IMR-90 (cell line): Measurements from ENCODE around the gene EZR. TPM values are rescaled to one million over a fixed set of nuclear protein-coding genes. Genes with fewer than 3 reads are reported as not detected.

Experiments
- ATAC-seq: fragments of 200-7000 bp; cut with Tn5 transposase; 2 replicates; pipeline ENCODE4 v1.9.1; 2020; ENCODE audit warnings: low read depth, mild to moderate bottlenecking, moderate library complexity
- BruUV-seq: library from RNA; stranded (reverse); fragments of 400-500 nt; replicated peaks from 2 replicates; lab custom pipeline; 2021; lab: Mats Ljungman, UMichigan
- CTCF ChIA-PET: fragments of 300-600 bp; formaldehyde crosslinking; extraction: SDS; loops from one replicate; lab custom pipeline; 2021; ENCODE audit warnings: antibody characterized with exemption; lab: Yijun Ruan, JAX
- POLR2A ChIA-PET: fragments of 300-600 bp; sonication (Branson Sonifier 250); formaldehyde crosslinking; loops from one replicate; lab custom pipeline; 2022; ENCODE audit warnings: antibody characterized with exemption; ENCODE audit not compliant: unreplicated experiment; lab: Charles Lee
- DNase-seq: peaks from one replicate; pipeline ENCODE4 v3.0.0; 2013
- H2AFZ ChIP-seq: replicated peaks from 2 replicates; pipeline ENCODE3; 2013; ENCODE audit warnings: low read length, mild to moderate bottlenecking; ENCODE audit not compliant: poor library complexity
- H2AK5ac ChIP-seq: 2 replicates; pipeline ENCODE4 v1.6.1; 2013; ENCODE audit warnings: low read depth, low read length, inconsistent platforms
- H2AK9ac ChIP-seq: replicated peaks from 2 replicates; pipeline ENCODE3; 2013; ENCODE audit warnings: mild to moderate bottlenecking, low read depth, low read length, moderate library complexity; ENCODE audit not compliant: poor library complexity
- H2BK120ac ChIP-seq: 2 replicates; pipeline ENCODE4 v1.6.1; 2013; ENCODE audit warnings: low read depth, low read length, inconsistent platforms
- H2BK15ac ChIP-seq: 3 replicates; pipeline ENCODE4 v1.6.1; 2013; ENCODE audit warnings: low read depth, low read length, inconsistent platforms
- H2BK20ac ChIP-seq: 2 replicates; pipeline ENCODE4 v1.6.1; 2013; ENCODE audit warnings: low read depth, mild to moderate bottlenecking, inconsistent platforms, low read length, moderate library complexity
- H2BK5ac ChIP-seq: 2 replicates; pipeline ENCODE4 v1.6.1; 2013; ENCODE audit warnings: mild to moderate bottlenecking, low read depth, low read length, inconsistent platforms; ENCODE audit not compliant: poor library complexity, severe bottlenecking
- H3K14ac ChIP-seq: replicated peaks from 2 replicates; pipeline ENCODE4 v1.6.1; 2013; ENCODE audit warnings: low read depth, low read length, inconsistent platforms
- H3K18ac ChIP-seq: 2 replicates; pipeline ENCODE4 v1.6.1; 2013; ENCODE audit warnings: low read depth, low read length, control low read depth
- H3K23ac ChIP-seq: 2 replicates; pipeline ENCODE4 v1.6.1; 2013; ENCODE audit warnings: low read depth, low read length, inconsistent platforms
- H3K27ac ChIP-seq: 2 replicates; pipeline ENCODE4 v1.5.1; 2013; ENCODE audit warnings: mild to moderate bottlenecking, control low read depth, low read length; ENCODE audit not compliant: insufficient read depth
- H3K27me3 ChIP-seq: 2 replicates; pipeline ENCODE4 v1.6.1; 2013; ENCODE audit warnings: low read length; ENCODE audit not compliant: control insufficient read depth, insufficient read depth
- H3K36me3 ChIP-seq: 2 replicates; pipeline ENCODE4 v1.6.1; 2013; ENCODE audit warnings: low read length, mixed read lengths; ENCODE audit not compliant: control insufficient read depth, insufficient read depth
- H3K4ac ChIP-seq: 2 replicates; pipeline ENCODE4 v1.6.1; 2013; ENCODE audit warnings: low read depth, low read length, inconsistent platforms
- H3K4me1 ChIP-seq: 2 replicates; pipeline ENCODE4 v1.6.1; 2013; ENCODE audit warnings: low read length, mixed read lengths; ENCODE audit not compliant: control insufficient read depth, insufficient read depth
- H3K4me2 ChIP-seq: 2 replicates; pipeline ENCODE4 v1.6.1; 2013; ENCODE audit warnings: low read depth, mild to moderate bottlenecking, control low read depth, low read length, moderate library complexity
- H3K4me3 ChIP-seq: 2 replicates; pipeline ENCODE4 v1.5.1; 2013; ENCODE audit warnings: low read depth, mild to moderate bottlenecking, control low read depth, low read length, moderate library complexity; ENCODE audit not compliant: insufficient read depth
- H3K56ac ChIP-seq: 2 replicates; pipeline ENCODE4 v1.6.1; 2013; ENCODE audit warnings: low read length, inconsistent platforms; ENCODE audit not compliant: insufficient read depth; ENCODE audit errors: extremely low read depth
- H3K79me1 ChIP-seq, 2 experiments: 2 replicates each; pipeline ENCODE4 v1.6.1; 2013; ENCODE audit warnings: low read length in 2 of 2, inconsistent platforms in 1 of 2, low read depth in 1 of 2
- H3K9ac ChIP-seq: 2 replicates; pipeline ENCODE4 v1.6.1; 2013; ENCODE audit warnings: low read depth, low read length, control low read depth
- H3K9me1 ChIP-seq: 2 replicates; pipeline ENCODE4 v1.6.1; 2013; ENCODE audit warnings: low read length, inconsistent platforms; ENCODE audit not compliant: insufficient read depth
- H3K9me3 ChIP-seq: 2 replicates; pipeline ENCODE4 v1.6.1; 2013; ENCODE audit warnings: low read length; ENCODE audit not compliant: control insufficient read depth, insufficient read depth
- H4K20me1 ChIP-seq: 2 replicates; pipeline ENCODE4 v1.6.1; 2013; ENCODE audit warnings: low read length, inconsistent platforms; ENCODE audit not compliant: insufficient read depth
- H4K5ac ChIP-seq: 2 replicates; pipeline ENCODE4 v1.6.1; 2013; ENCODE audit warnings: mild to moderate bottlenecking, low read depth, low read length, control low read depth
- H4K8ac ChIP-seq, 2 experiments: 2 replicates each; pipeline ENCODE4 v1.6.1; 2013; ENCODE audit warnings: low read depth in 2 of 2, low read length in 2 of 2, control low read depth in 1 of 2, inconsistent platforms in 1 of 2
- H4K91ac ChIP-seq: 2 replicates; pipeline ENCODE4 v1.6.1; 2013; ENCODE audit warnings: low read depth, low read length, inconsistent platforms; ENCODE audit not compliant: insufficient read depth
- ELK1 ChIP-seq: fragments of 150-350 bp; IDR thresholded peaks from 2 replicates; pipeline ENCODE4 v1.6.1; 2016; ENCODE audit warnings: low read depth, mild to moderate bottlenecking, low read length, moderate library complexity, borderline replicate concordance
- WGBS, 2 experiments: methylation state at CpG; one replicate each; pipeline versions ENCODE4 v1.1.5 to v1.1.7; 2013; ENCODE audit warnings: missing lambda C conversion rate in 2 of 2; ENCODE audit not compliant: insufficient read length in 1 of 2; ENCODE audit errors: extremely low coverage in 2 of 2; 5-methylcytosine and 5-hydroxymethylcytosine counted together
- dilution Hi-C: fragments of 300-500 bp; cut with HindIII; formaldehyde crosslinking; loops from one replicate; pipeline ENCODE4 v1.14.3; 2018; ENCODE audit warnings: low sequenced_read_pairs; ENCODE audit not compliant: unreplicated experiment
- in situ Hi-C: fragments of 300-500 bp; cut with MboI; formaldehyde crosslinking; loops from 3 replicates; pipeline ENCODE4 v1.14.3; 2019; ENCODE audit warnings: low sequenced_read_pairs, inconsistent platforms, mixed read lengths
- intact Hi-C: fragments of 100-400 bp; cut with micrococcal nuclease; formaldehyde crosslinking; loops from 2 replicates; pipeline ENCODE4 v1.10.0; 2022
- polyA plus RNA-seq, 3 experiments: library from polyadenylated mRNA; depleted of rRNA; stranded (reverse); fragments of >200 nt; gene quantifications; 2 replicates each; pipeline ENCODE4 v1.2.3, GENCODE V29; 2012; ENCODE audit warnings: low replicate concordance in 1 of 3
- total RNA-seq: library from RNA; depleted of rRNA; stranded (reverse); fragments of >200 nt; gene quantifications from 2 replicates; pipeline ENCODE4 v1.2.3, GENCODE V29; 2012

EZR gene
- total and polyA plus RNA-seq, 2 of the 4 experiments (the other 2 are of a cell fraction) = 83.8 to 145 TPM

GRCh38 chr6:158778005-158778527 is 41.1 kb downstream of the EZR start:
- H3K23ac ChIP-seq = no peak overlapping the region
- DNase-seq = no peak
- no peaks in the 10 kb centered on the region for H3K27me3 ChIP-seq
- H3K18ac ChIP-seq = no peak overlapping the region
- H3K9ac ChIP-seq = no peak overlapping the region
- no peak overlapping the region for H2BK15ac ChIP-seq
- H3K4ac ChIP-seq = no peak overlapping the region
- H3K36me3 ChIP-seq = peaks cover 41% of the 10 kb centered on the region
- dilution Hi-C loops (no loop called here), intact Hi-C loops (no loop called here), in situ Hi-C loops (no loop called here)
- H3K56ac ChIP-seq = no peak overlapping the region
- no peak overlapping the region for H3K14ac ChIP-seq
- no peak overlapping the region for H3K4me2 ChIP-seq
- H2BK5ac ChIP-seq = no peak overlapping the region
- no peak overlapping the region for H4K8ac ChIP-seq
- H3K4me1 ChIP-seq = no peaks in the 10 kb centered on the region
- CTCF ChIA-PET = no interaction called here
- H2AFZ ChIP-seq = no peak overlapping the region
- peaks cover 25 to 27% of the 10 kb centered on the region in 2 experiments for H3K79me1 ChIP-seq
- TF ChIP-seq ELK1 = no peak
- no peak overlapping the region for H2AK9ac ChIP-seq
- H3K9me1 ChIP-seq = peaks cover 5% of the 10 kb centered on the region; the same call in 1 of the 2 replicates
- no peak overlapping the region for H2BK120ac ChIP-seq
- H3K4me3 ChIP-seq = no peak overlapping the region
- H2BK20ac ChIP-seq = no peak overlapping the region
- no peak overlapping the region for H2AK5ac ChIP-seq
- no peaks in the 10 kb centered on the region for H4K20me1 ChIP-seq
- no peaks in the 10 kb centered on the region for H3K9me3 ChIP-seq
- no peak for ATAC-seq
- H3K27ac ChIP-seq = no peak overlapping the region
- 97% methylated on average over 5 of the region's 6 CpGs; no CpG with 5 or more reads in 1 of the 2 experiments for WGBS, 2 experiments
- no TSS peak for BruUV-seq
- no peak overlapping the region for H4K5ac ChIP-seq
- H4K91ac ChIP-seq = no peak overlapping the region
- POLR2A ChIA-PET = no interaction called here
